Fibroblast of lung (primary cell): ENCODE data around the gene DOCK4.

Experiments
- EZH2 ChIP-seq: IDR thresholded peaks from 2 replicates; pipeline ENCODE4 v1.5.1; 2012; ENCODE audit warnings: low read length, control low read depth, mild to moderate bottlenecking; ENCODE audit errors: missing control alignments
- TF ChIP-seq, protein P1 (sequence below), 2 donors: IDR thresholded peaks in 1 of 2; conservative IDR thresholded peaks in 1 of 2; 1 replicate in 1 of 2; 2 replicates in 1 of 2; pipeline ENCODE4 v1.5.1; 2011 to 2012; ENCODE audit warnings: low read length in 2 of 2, control low read depth in 1 of 2, inconsistent platforms in 1 of 2, low read depth in 1 of 2, mild to moderate bottlenecking in 1 of 2

DNA sequence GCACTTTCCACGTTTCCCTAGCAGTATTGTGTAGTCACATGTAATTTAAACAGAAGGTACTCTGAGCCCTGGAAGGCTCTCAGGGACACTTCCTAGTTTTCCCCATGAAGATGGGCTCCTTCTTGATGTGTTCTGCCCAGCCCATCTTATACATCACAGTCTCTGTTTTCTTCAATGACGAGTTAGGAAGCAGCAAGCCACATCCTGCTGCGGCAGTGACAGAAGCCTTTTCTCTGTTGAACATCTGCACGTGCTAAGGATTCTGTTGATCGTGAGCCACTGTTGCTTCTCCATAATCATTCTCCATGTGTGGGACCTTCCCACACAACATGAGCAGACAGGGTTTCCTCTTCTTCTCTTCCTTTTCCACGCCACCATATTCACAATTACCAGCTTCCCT is 346.0 kb downstream of the DOCK4 start:
- TF ChIP-seq, protein P1, sequence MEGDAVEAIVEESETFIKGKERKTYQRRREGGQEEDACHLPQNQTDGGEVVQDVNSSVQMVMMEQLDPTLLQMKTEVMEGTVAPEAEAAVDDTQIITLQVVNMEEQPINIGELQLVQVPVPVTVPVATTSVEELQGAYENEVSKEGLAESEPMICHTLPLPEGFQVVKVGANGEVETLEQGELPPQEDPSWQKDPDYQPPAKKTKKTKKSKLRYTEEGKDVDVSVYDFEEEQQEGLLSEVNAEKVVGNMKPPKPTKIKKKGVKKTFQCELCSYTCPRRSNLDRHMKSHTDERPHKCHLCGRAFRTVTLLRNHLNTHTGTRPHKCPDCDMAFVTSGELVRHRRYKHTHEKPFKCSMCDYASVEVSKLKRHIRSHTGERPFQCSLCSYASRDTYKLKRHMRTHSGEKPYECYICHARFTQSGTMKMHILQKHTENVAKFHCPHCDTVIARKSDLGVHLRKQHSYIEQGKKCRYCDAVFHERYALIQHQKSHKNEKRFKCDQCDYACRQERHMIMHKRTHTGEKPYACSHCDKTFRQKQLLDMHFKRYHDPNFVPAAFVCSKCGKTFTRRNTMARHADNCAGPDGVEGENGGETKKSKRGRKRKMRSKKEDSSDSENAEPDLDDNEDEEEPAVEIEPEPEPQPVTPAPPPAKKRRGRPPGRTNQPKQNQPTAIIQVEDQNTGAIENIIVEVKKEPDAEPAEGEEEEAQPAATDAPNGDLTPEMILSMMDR (conservative IDR thresholded peaks at IDR 0.05 in 1 of 2, IDR thresholded peaks at IDR 0.05 in 1 of 2; ENCODE audit: low read depth in 1 of 2, low read length in 2 of 2) = no peak
- no peak for TF ChIP-seq EZH2
